GM20000 (cell line): Measurements from ENCODE around the gene MYL1.

ENCODE experiments used
- DNase-seq: peaks from one replicate; pipeline ENCODE4 v3.0.0; 2012; ENCODE audit warnings: low spot score
- CTCF ChIP-seq: IDR thresholded peaks from 2 replicates; pipeline ENCODE4 v1.5.1; 2012; ENCODE audit warnings: mild to moderate bottlenecking, control low read depth; ENCODE audit errors: extremely low read depth, missing control alignments

The MYL1 gene

DNA sequence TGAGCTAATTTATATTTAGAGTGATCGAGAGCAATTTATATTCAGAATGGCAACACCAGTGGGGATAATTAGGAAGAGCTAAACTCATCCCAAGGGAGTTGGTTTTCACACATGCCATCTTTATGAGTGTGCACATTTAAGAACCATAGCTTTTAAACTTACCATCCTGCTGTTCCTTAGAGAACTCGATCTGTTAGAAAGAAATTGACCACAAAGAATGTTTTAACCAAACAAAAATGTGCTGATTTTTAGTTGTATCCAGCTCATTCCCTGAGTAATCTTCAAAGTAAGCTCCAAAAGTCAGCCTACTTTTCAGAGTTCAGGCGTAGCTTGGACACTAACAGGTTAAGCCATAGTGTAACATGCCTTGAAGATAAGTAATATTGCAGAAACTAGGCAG, 12.6 kb downstream of the MYL1 start:
- TF ChIP-seq CTCF = no peak

GRCh38 chr2:210299866-210300373, 15.1 kb downstream of the MYL1 start:
- DNase-seq = no peak
- TF ChIP-seq CTCF = no peak

More for the DNA sequence above, 12.6 kb downstream of the MYL1 start:
- no peak for DNase-seq

- DNase-seq = no peak
- TF ChIP-seq CTCF = no peak
Observed at GRCh38 chr2:210288408-210288807, 26.6 kb downstream of the MYL1 start.

GRCh38 chr2:210287301-210287700, 27.7 kb downstream of the MYL1 start:
- DNase-seq = no peak
- TF ChIP-seq CTCF = no peak

- no peak for TF ChIP-seq CTCF
- no peak for DNase-seq
Observed at GRCh38 chr2:210286123-210286680, 28.8 kb downstream of the MYL1 start.

GRCh38 chr2:210277133-210277532, 37.8 kb downstream of the MYL1 start:
- TF ChIP-seq CTCF = no peak
- DNase-seq = no peak

GRCh38 chr2:210271300-210271699, 43.7 kb downstream of the MYL1 start:
- no peak for TF ChIP-seq CTCF
- DNase-seq = no peak
